ENCODE measurements around the gene ADSL.

- TF ChIP-seq, protein P1, sequence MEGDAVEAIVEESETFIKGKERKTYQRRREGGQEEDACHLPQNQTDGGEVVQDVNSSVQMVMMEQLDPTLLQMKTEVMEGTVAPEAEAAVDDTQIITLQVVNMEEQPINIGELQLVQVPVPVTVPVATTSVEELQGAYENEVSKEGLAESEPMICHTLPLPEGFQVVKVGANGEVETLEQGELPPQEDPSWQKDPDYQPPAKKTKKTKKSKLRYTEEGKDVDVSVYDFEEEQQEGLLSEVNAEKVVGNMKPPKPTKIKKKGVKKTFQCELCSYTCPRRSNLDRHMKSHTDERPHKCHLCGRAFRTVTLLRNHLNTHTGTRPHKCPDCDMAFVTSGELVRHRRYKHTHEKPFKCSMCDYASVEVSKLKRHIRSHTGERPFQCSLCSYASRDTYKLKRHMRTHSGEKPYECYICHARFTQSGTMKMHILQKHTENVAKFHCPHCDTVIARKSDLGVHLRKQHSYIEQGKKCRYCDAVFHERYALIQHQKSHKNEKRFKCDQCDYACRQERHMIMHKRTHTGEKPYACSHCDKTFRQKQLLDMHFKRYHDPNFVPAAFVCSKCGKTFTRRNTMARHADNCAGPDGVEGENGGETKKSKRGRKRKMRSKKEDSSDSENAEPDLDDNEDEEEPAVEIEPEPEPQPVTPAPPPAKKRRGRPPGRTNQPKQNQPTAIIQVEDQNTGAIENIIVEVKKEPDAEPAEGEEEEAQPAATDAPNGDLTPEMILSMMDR (IDR thresholded peaks at IDR 0.05), result no peak
- TF ChIP-seq POLR2A (IDR thresholded peaks at IDR 0.05), result no peak
Observed at GRCh38 chr22:40330615-40331014, 15.7 kb upstream of the ADSL start.

Measured in lower leg skin (tissue), 3 donors.